Omental fat pad (tissue), 4 donors: ENCODE results near the gene HOXB2. TPM values are rescaled to one million over a fixed set of nuclear protein-coding genes. Genes with fewer than 3 reads are reported as not detected.

Experiments used
- ATAC-seq: fragments of 150-250 bp; one replicate; pipeline ENCODE4 v1.9.1; 2016; ENCODE audit warnings: mild to moderate bottlenecking, moderate library complexity; ENCODE audit not compliant: low FRiP score
- DNase-seq: peaks from one replicate; pipeline ENCODE4 v3.0.0-alpha.2; 2019; ENCODE audit warnings: low spot score
- total RNA-seq, 4 donors: library from RNA; depleted of rRNA; stranded (reverse); fragments of >200 nt; gene quantifications; one replicate each; pipeline ENCODE4 v1.1.0, GENCODE V29; 2016
- TF ChIP-seq, protein P1 (sequence below), 3 donors: fragments of 450-650 bp; IDR thresholded peaks; one replicate each; pipeline ENCODE4 v1.5.1; 2016 to 2017; ENCODE audit warnings: antibody characterized with exemption in 3 of 3, mild to moderate bottlenecking in 3 of 3, moderate library complexity in 2 of 3

The HOXB2 gene
- total RNA-seq, 4 donors from 2014 or later = 9.7 to 35.2 (median 16.3) TPM

DNA sequence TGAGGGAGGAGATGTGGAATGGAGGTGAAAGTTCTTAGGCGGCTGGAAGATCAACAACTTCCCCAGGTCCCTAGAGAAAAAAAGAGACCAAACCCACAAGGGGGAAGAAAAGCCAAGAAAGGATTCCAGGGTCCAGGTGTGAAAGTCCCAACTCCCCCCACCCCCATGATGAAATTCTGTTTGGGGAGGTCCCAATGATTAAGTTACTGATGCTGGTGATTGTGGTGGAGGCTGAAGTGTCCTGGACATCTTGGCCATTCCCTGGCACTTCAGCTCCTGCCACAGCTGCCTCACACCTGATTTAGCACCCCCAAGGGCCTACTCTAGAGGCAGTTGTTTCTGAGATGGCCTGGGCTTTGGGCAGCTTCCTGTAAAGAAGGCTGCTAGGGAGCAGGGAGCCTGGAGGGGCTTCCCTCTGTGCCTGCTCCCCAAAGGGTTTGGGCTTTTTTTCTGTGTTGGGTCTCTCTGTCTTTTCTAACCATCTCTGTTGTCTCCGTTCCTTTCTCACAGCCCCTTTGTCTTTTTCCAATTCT, 20.2 kb upstream of the HOXB2 start:
- DNase-seq (no peak), ATAC-seq (no peak)
- TF ChIP-seq, protein P1, sequence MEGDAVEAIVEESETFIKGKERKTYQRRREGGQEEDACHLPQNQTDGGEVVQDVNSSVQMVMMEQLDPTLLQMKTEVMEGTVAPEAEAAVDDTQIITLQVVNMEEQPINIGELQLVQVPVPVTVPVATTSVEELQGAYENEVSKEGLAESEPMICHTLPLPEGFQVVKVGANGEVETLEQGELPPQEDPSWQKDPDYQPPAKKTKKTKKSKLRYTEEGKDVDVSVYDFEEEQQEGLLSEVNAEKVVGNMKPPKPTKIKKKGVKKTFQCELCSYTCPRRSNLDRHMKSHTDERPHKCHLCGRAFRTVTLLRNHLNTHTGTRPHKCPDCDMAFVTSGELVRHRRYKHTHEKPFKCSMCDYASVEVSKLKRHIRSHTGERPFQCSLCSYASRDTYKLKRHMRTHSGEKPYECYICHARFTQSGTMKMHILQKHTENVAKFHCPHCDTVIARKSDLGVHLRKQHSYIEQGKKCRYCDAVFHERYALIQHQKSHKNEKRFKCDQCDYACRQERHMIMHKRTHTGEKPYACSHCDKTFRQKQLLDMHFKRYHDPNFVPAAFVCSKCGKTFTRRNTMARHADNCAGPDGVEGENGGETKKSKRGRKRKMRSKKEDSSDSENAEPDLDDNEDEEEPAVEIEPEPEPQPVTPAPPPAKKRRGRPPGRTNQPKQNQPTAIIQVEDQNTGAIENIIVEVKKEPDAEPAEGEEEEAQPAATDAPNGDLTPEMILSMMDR (IDR thresholded peaks at IDR 0.05) = no peak

DNA sequence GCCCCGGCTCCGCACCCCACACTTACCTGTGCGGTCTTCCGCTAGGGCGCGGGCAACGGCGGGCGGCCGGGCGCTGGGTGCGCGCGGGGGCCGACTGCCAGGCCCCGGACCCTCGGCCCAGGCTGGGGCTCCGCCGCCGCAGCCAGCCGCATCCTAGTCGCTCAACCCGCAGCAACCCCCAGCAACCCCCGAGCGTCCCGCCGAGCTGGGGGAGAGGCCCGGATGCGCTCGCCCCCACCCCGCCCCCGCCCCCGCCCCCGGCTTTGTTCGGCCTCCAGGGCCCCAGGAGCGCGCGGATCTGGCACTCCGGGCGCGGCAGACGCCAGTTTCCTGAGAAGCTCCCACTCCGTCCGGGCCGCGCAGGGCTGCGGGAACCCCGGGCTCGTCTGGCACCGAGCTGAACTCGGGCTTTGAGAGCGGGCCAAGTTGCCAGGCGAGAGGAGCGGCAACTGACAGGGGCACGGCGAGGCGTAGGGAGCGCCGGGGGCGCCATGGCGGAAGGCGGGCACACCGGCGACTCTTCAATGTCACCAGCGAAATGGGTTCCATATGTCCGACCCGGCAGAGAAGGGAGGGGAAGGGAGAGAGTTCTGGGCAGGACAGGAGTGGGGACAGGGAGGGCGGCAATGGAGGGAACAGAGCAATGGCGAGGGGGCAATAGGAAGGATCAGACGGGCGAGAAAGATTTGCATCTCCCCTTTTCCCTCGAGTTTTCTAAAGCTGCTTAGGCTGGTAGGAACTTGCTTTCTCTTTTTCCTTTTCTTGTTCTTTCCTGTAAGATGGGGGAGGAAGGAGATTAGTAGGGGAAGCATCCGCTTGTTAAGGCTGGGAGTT, 19.5 kb upstream of the HOXB2 start:
- TF ChIP-seq, protein P1 (IDR thresholded peaks at IDR 0.05) = no peak
- ATAC-seq = peak; percentile 24
- DNase-seq = no peak

DNA sequence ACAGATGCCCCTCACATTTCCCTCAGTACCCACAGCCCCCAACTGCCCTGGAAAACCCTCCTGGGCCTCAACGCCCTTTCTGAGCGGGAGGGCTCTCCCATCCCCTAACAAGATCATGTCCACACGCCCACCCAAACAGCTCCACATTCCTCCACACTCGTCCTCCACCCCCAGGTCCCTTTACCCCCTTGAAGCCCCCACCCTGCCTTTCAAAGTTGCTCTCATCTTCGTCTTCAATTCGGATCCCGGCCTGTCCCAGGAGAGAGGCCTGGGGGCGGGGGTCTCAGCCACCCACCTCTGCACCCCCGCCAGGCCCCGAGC, 18.9 kb upstream of the HOXB2 start:
- ATAC-seq = no peak
- TF ChIP-seq, protein P1 (IDR thresholded peaks at IDR 0.05) = no peak
- DNase-seq = no peak

DNA sequence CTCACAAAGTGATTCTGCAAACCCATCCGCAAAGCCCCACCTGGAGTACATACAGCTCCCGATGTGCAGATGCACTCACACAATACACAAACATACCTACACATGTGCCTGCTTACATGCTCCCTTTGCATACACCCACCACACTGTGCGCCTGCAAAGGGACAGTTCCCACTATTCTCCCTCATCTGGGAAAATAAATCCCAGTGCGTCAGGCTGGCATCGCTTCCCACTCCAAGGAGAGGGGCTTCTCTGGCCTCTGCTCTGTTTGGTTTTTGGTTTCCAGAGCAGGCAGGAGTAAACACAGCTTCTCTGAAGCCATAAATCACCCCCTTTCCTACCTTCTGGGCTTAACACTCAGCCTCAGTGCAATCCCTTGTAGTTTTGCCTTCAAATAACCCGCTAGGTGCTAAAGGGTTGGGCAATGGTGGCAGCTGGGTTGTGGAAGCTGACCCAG, 18.5 kb upstream of the HOXB2 start:
- DNase-seq (no peak), ATAC-seq (no peak)
- TF ChIP-seq, protein P1 (IDR thresholded peaks at IDR 0.05) = no peak

DNA sequence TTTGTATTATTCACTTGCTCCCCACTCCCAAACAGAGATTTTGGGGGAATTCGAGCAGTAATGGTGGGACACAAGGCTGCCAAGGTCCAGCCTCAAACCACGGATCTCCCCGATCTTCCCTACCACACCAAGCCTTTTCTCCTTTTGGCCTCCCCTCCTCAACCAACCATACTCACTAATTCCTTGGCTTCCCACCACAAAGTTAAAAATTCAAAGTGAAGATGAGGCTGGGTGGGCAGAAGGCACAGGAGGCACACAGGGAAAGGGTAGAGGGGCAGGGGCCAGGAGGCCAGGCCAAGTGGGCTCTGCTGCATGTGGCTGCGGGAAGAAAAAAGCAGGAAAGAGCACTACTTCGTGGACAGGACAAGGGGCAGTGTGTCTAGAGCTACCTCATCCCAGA, 18.0 kb upstream of the HOXB2 start:
- no peak for ATAC-seq
- TF ChIP-seq, protein P1 (IDR thresholded peaks at IDR 0.05) = no peak
- DNase-seq = no peak

DNA sequence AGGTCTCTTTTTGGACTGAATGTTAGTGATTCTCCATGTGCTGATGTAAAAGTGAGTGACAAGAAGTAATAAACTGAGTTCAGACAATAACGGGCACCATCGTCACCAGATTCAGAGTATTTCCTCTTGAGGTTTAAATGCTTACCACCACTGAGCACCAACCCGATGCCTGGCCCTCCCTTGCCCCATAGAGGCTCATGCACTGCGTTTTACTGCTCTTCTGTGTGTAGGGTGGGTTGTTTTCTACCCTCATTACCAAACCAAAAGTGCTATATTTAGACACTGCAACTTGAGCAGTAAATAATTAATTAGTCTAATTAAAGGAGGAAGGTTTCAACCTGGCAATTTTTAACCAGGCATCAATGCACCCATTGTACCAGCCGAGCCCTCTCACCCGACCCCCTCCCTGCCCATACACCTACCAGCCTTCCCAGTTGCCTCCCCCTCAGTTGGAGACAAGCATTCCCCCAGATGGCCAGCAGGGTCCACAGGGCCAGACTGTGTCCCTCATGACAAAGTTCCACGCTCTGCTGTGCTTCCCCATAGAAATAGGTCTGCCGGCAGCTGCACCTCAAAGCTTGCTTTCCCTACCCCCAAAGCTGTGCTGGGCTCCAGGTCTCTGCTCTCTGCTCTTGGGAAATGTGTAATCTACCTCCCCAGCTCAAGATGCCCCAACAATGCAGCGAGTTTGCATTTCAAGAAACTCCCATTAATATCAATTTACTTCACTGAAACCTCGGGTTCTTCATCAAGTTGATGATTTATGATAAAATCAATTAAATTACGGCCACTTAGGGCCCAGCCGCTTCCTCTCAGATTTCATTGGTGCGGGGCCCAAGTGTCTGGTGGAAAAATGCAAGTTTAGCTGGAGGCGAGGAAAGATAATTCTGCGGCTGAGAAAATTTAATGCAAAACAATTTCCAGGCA, 17.2 kb upstream of the HOXB2 start:
- TF ChIP-seq, protein P1 (IDR thresholded peaks at IDR 0.05) = no peak
- DNase-seq (no peak), ATAC-seq (no peak)
